OCI-M2 (cell line): Measurements from ENCODE around the gene GPR139.

Source experiments
- DNase-seq: peaks from one replicate; lab custom pipeline; 2025; ENCODE audit not compliant: unreplicated experiment; lab: John Stamatoyannopoulos, UW

GPR139 gene

GRCh38 chr16:20056436-20056835 lies 17.3 kb downstream of the GPR139 start:
- DNase-seq: no peak

DNA sequence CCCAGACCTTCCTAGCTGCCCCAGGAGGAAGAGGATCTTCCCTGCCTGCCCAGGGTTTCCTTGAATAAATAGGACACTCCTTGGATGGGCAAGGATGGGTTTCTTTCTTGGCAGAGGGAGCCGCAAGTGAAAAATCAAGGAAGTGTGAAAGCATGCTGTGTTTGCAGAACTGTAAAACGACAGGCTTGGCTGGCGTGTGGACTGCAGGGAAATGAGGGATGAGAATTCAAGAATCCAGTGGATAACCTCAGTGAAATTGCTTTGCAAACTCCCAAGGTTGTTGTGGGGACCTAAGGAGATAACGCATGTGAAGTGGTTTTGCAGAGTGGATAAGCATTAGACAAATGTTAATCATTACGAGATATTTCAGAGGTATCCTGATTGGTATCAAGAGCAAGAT lies 20.4 kb downstream of the GPR139 start:
- DNase-seq: no peak

DNA sequence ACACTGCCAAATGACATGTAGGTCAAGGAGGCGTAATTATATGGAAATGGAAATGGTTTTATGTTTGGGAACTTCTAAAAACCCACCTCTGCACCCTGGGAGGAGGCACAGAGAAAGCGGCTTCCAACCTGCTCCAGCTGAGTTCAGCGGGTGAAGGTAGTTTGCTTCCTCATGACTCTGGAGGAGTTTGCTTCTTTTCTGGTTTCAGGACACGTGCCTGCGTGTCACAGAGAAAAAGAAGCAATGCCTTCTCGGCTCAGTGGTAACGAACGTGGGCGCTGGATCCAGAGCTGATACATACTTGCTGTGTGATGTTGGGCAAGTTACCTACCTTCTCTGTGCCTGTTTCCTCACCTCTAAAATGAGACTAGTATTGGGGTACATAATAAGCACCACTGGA lies 22.1 kb downstream of the GPR139 start:
- no peak for DNase-seq

- DNase-seq: no peak
These were observed 22.5 kb downstream of the GPR139 start for GRCh38 chr16:20051147-20051546.

DNA sequence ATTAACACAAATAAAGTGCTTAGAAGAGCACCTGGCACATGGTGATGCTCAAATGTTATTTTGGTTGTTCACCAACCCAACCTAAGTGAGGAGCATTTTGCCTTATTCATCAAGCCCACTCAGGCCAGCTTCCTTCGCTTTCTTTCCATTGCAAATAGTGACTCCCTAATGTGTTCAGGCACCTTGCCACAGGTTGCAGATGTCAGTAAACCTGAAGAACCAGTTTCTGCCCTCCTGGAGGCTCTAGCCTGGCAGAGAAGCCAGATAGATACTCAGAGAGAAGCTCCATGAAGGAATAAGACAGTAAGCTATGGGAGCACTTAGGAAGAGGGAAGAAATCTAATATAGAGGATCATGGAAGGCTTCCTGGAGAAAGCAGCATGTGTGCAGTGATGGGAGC lies 23.9 kb downstream of the GPR139 start:
- no peak for DNase-seq

DNA sequence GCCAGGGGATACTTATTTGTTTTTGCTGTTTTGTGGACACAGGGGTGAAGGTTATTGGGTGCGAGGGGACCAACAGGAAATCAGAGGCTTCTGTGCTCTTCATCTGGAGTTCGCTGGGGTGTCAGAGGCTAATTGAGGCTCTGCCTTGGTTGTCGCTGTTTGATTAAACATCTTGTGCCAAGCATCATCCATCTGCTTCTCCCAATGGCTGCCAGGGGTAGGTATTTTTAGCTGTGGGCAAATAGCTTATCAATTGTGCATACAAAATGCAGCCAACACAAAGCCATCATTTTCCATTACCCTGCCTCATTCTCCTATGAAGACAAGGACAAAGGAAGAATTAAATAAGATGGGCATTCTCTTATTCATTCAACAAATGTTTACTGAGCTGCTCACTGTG lies 27.8 kb downstream of the GPR139 start:
- DNase-seq: no peak

DNA sequence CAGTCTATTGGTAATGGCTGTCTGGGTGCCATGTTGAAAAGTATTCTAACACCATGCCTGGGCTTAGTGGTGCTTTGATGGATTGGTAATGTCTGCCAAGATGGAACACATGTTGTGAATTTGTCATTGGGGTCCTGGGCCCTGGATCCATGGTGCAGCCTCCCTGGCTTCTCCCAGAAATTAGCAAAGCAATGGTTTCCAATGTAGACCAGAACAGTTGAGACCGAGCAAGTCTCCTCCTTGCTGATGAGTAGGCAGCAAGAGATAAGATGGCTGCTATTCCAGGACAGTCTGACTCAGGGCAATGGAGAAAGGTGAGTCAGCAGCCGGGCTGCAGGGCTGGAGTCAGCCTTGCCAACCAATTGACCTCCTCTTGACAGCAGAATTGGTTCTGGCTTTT lies 30.8 kb downstream of the GPR139 start:
- no peak for DNase-seq

GRCh38 chr16:20041924-20042596 lies 31.6 kb downstream of the GPR139 start:
- no peak for DNase-seq

DNA sequence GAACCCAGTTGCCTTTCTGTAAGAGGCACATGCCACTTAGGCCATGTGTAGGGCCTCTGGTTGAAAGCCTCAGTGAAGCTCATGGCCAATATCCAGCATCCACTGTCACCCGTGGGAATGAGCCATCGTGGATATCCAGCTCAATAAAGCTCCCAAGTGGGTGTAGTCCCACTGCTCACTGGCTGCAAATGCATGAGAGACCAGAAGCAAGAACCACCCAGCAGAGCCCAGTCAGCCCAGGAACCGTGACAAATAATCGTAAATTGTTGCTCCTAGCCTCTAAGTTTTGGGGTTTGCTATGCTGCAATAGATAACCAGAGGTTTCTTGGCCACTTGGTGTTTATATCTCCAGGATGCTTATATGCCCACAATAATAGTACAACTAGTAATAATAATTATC lies 33.7 kb downstream of the GPR139 start:
- DNase-seq: no peak

- DNase-seq: no peak
These were observed 44.1 kb downstream of the GPR139 start for GRCh38 chr16:20029611-20030010.

GRCh38 chr16:20026361-20027072 lies 47.2 kb downstream of the GPR139 start:
- DNase-seq: no peak

DNA sequence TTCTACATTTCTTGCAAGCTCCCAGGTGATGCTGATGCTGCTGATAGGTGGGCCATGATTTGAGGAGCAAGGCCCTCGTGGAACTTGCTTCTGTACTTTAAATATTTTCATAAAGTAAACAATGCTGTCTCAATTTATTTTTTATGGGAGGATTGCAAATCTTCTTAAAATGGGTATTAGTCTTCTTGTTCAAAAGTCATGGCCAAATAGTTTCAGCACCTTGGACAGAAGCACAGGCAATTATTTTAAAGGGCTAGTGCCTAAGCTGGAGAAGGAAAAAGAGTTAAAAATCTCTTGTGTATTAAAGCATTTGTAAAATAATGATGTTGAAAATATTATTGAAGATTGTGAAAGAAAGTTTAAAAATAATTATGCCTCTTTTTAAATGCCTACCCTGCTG lies 50.5 kb downstream of the GPR139 start:
- DNase-seq: no peak

DNA sequence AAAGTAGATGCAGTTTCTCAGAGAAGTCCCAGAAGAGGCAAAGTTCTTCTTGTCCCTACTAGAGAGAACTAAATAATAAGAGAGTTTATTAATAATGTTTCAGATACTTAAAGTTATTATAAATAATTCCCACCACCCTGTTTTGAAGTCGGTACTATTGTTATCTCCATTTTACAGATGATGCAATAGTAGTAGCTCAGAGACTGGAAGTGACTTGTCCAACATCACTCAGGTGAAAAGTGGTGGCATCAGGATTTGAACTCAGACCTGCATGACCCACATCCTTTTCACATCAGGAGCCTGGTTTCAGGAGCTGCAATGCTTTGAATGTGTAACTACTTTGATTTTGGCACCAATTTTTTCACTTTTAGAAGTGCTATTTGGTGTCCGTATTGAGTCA lies 52.7 kb downstream of the GPR139 start:
- no peak for DNase-seq

DNA sequence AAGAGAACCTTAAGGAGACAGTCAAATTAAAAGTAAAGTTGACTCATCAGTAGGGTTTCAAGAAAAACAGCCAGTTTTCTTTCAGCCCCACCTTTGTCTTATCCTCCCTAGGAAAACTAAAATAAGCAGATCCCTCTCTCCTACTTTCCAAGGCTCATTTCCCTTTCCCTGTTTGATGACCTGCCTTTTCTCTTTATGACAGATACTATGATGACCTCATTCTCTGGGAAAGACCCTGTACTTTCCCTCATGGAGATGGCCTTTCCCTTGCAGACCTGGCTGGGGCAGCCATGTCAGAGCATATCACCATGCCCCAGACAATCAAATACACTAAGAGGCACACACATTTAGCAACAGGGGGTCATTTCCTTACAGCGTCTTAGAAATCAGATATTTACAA lies 53.6 kb downstream of the GPR139 start:
- no peak for DNase-seq

DNA sequence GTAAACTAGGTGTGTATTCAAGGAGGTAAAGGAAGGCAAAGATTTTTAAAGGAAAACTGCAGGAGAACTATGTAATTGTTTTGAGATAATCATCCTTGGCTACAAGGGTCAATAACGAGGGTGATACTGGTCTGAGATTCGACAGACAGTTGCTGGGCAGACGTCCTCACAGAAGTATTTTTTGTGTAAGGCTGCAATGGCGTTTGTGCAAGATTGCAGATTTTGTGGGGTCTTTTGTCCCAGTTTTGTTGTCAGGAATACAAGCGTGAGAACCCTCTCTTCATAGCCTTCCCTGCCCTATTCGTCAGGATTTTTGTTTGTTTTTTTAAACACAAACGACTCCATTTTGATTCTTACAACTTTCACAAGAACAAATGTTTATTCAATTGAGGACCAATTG lies 57.5 kb downstream of the GPR139 start:
- no peak for DNase-seq

DNA sequence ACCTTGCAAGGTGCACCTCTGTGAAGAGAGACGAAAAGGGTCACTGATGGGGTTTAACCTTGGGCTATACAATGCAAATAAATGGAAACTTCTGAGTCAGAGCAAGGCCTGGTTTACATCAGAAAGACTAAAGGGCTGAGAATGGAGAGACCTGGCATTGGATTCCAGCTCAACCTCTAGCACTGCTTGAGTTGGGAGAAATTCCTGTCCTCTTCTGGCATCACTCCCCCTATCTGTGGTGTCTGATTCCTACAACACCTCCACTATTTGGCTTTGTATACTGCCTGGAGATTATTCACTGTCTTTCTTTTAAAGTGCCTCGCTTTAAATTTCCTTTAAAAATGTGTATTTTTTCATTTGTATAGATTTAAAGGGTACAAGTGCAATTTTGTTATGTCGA lies 68.8 kb downstream of the GPR139 start:
- DNase-seq: no peak

- DNase-seq: no peak
These were observed 70.8 kb downstream of the GPR139 start for GRCh38 chr16:20002936-20003335.

GRCh38 chr16:20001856-20002707 lies 71.6 kb downstream of the GPR139 start:
- DNase-seq: no peak

GRCh38 chr16:19997734-19998133 lies 76.0 kb downstream of the GPR139 start:
- DNase-seq: no peak

GRCh38 chr16:19997264-19997663 lies 76.4 kb downstream of the GPR139 start:
- no peak for DNase-seq

GRCh38 chr16:19994466-19995170 lies 79.1 kb downstream of the GPR139 start:
- no peak for DNase-seq
